ENCODE measurements around the gene RETREG1. TPM values are rescaled to one million over a fixed set of nuclear protein-coding genes. Genes with fewer than 3 reads are reported as not detected.

RETREG1 gene
- total RNA-seq, 4 donors from 2014 or later: 11.6 to 70.1 (median 19.4) TPM

DNA sequence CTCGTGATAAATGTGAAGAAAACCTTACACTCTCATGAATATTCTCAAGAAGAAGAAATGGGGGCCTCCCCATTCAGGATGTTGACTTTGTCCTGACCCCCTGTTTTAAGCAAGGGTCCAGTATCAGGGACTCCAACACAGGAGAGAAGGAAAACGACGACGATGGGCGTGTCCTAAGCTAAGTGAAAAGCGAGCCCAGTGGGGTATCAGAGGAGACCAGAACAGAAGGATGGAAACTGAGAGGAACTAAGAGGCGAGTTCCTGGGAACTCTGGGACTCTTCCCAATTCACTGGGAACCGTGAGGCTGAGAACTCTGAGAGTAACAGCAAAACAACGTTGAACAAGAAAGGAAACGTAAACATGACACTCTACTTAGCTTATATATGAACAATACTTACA lies 14.6 kb downstream of the RETREG1 start:
- no peaks in the 10 kb centered on the region for H3K9me3 ChIP-seq
- no peaks in the 10 kb centered on the region for H3K4me1 ChIP-seq
- H3K27me3 ChIP-seq: no peaks in the 10 kb centered on the region
- TF ChIP-seq, protein P1, sequence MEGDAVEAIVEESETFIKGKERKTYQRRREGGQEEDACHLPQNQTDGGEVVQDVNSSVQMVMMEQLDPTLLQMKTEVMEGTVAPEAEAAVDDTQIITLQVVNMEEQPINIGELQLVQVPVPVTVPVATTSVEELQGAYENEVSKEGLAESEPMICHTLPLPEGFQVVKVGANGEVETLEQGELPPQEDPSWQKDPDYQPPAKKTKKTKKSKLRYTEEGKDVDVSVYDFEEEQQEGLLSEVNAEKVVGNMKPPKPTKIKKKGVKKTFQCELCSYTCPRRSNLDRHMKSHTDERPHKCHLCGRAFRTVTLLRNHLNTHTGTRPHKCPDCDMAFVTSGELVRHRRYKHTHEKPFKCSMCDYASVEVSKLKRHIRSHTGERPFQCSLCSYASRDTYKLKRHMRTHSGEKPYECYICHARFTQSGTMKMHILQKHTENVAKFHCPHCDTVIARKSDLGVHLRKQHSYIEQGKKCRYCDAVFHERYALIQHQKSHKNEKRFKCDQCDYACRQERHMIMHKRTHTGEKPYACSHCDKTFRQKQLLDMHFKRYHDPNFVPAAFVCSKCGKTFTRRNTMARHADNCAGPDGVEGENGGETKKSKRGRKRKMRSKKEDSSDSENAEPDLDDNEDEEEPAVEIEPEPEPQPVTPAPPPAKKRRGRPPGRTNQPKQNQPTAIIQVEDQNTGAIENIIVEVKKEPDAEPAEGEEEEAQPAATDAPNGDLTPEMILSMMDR (IDR thresholded peaks at IDR 0.05): no peak
- no peak for TF ChIP-seq POLR2A (IDR thresholded peaks at IDR 0.05)
- H3K4me3 ChIP-seq: no peak overlapping the region
- H3K36me3 ChIP-seq: no peaks in the 10 kb centered on the region
- H3K27ac ChIP-seq: no peak overlapping the region
- no peak for DNase-seq

DNA sequence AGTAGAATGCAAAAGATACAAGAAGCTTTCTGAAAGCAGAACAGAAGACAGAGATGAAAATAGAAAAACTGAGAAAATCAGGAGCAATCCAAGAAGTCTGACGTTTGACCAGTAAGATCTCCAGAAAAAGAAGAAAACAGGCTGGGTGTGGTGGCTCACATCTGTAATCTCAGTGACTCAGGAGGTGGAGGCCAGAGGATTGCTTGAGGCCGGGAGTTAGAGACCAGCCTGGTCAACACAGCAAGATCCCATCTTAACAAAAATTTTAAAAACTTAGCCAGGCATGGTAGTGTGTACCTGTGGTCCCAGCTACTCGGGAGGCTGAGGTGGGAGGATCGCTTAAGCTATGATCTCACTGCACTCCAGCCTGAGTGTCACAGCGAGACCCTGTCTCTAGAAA lies 15.9 kb downstream of the RETREG1 start:
- no peak overlapping the region for H3K4me3 ChIP-seq
- no peak overlapping the region for H3K27ac ChIP-seq
- H3K4me1 ChIP-seq: no peaks in the 10 kb centered on the region
- H3K27me3 ChIP-seq: no peaks in the 10 kb centered on the region
- no peaks in the 10 kb centered on the region for H3K9me3 ChIP-seq
- DNase-seq: no peak
- TF ChIP-seq, protein P1 (IDR thresholded peaks at IDR 0.05): no peak
- TF ChIP-seq POLR2A (IDR thresholded peaks at IDR 0.05): no peak
- no peaks in the 10 kb centered on the region for H3K36me3 ChIP-seq

- H3K27ac ChIP-seq: no peak overlapping the region
- no peak for TF ChIP-seq POLR2A (IDR thresholded peaks at IDR 0.05)
- TF ChIP-seq, protein P1 (IDR thresholded peaks at IDR 0.05): no peak
- H3K27me3 ChIP-seq: no peaks in the 10 kb centered on the region
- H3K9me3 ChIP-seq: no peaks in the 10 kb centered on the region
- H3K4me3 ChIP-seq: no peak overlapping the region
- no peaks in the 10 kb centered on the region for H3K36me3 ChIP-seq
- DNase-seq: no peak
- H3K4me1 ChIP-seq: no peaks in the 10 kb centered on the region
These were observed 16.4 kb downstream of the RETREG1 start for GRCh38 chr5:16600397-16600796.

- Histone ChIP-seq H3K27me3 (no peaks in the 10 kb centered on the region), H3K9me3 (no peaks in the 10 kb centered on the region), H3K4me1 (no peaks in the 10 kb centered on the region), H3K36me3 (no peaks in the 10 kb centered on the region), H3K27ac (no peak overlapping the region), H3K4me3 (no peak overlapping the region)
- no peak for DNase-seq
- TF ChIP-seq, protein P1 (IDR thresholded peaks at IDR 0.05): no peak
- TF ChIP-seq POLR2A (IDR thresholded peaks at IDR 0.05): no peak
These were observed 18.7 kb downstream of the RETREG1 start for GRCh38 chr5:16597946-16598694.

GRCh38 chr5:16596581-16596940 lies 20.2 kb downstream of the RETREG1 start:
- no peaks in the 10 kb centered on the region for H3K4me1 ChIP-seq
- no peaks in the 10 kb centered on the region for H3K36me3 ChIP-seq
- no peak for DNase-seq
- H3K27ac ChIP-seq: no peak overlapping the region
- TF ChIP-seq, protein P1 (IDR thresholded peaks at IDR 0.05): no peak
- no peak for TF ChIP-seq POLR2A (IDR thresholded peaks at IDR 0.05)
- no peaks in the 10 kb centered on the region for H3K9me3 ChIP-seq
- H3K4me3 ChIP-seq: no peak overlapping the region
- H3K27me3 ChIP-seq: no peaks in the 10 kb centered on the region

Data from Peyer's patch (tissue), 4 donors.